HG03196 (cell line): ENCODE results near the gene TP63.
"Not testable (repeated sequence)": the region's sequence is repeated elsewhere in the genome, so short reads cannot be mapped to it uniquely, and the experiment has no call there.

Experiments
- ATAC-seq: cut with Tn5 transposase; IDR thresholded peaks from one replicate; pipeline ENCODE4 v1.9.1; 2021; ENCODE audit not compliant: unreplicated experiment

TP63 gene

DNA sequence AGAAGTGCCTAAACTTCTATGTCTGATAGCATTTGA, at the start of gene TP63:
TSS of gene TP63 (plus strand) at position 17 of the 36 bp plus-strand sequence. CDS start 127 bp downstream, outside the sequence.
- ATAC-seq = no peak

DNA sequence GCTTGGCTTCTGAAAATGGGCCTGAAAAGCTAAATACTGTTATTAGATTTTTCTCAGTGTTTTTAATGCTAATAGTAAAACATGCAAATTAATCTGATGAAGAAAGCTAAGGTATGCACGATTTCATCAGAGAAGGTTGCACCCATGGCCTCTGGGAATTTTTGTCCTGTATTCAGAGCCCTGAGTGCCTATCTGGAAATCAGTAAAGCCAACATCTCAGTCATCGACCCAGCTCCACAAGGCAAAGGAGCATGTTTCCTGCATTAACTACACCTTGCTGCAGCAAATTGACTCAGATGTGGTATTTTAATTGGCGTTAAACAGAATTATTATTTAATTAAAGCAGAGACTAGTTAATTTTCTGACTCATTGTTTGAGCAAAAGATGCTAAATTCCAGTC, 49.0 kb upstream of the TP63 start:
- no peak for ATAC-seq

- no peak for ATAC-seq
These were observed 46.5 kb upstream of the TP63 start for GRCh38 chr3:189584645-189585044.

DNA sequence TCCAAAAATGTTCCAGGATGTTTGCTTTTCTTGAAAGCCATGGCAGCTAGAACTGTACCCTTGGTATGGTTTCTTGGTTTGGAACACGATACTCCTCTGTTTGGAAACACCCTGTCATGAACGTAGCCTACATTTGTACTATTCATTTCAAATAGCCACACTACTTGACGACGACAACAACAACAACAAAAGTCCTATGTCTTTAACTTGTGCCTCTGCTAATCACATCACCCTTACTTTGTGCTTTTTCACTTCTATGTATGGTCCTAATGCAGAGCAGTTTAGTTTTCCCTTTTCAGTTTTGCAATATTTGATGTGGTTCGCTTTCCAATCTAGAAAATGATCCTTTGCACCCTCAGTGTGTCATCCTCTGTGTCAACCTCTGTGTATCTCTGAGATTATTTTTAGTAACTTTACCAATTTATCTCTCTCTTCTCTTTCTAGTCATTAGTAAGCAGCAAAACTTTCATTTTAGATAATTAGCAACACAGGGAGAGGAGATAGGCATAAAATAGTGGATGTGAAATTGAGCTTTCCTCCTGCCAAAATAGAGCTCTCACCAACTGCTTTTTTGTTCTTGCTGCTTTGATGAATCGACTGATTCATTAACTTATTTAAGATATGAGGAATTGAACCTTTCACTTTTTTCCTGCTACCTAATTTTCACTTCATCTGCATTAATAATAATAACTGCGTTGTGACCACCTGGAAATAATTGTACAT, 44.1 kb upstream of the TP63 start:
- ATAC-seq = no peak

DNA sequence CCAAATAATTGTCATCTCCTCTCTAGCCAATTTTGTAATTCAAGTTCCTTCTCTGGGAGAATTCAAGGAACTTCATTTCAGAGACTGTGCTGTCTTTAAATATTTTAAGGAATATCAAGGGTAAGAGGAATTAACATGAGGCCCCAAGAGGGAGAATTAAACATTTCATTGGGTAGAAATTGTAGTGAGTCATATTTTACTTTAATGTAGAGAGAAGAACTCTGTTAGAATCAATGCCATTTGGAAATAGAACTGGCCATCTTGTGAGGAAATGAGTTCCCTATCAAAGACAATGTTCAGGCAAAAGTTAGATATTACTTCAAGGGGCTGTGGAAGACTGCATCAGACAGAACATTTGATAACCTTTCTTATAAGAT, 43.5 kb upstream of the TP63 start:
- ATAC-seq = no peak

- no peak for ATAC-seq
These were observed 43.1 kb upstream of the TP63 start for GRCh38 chr3:189588070-189588469.

DNA sequence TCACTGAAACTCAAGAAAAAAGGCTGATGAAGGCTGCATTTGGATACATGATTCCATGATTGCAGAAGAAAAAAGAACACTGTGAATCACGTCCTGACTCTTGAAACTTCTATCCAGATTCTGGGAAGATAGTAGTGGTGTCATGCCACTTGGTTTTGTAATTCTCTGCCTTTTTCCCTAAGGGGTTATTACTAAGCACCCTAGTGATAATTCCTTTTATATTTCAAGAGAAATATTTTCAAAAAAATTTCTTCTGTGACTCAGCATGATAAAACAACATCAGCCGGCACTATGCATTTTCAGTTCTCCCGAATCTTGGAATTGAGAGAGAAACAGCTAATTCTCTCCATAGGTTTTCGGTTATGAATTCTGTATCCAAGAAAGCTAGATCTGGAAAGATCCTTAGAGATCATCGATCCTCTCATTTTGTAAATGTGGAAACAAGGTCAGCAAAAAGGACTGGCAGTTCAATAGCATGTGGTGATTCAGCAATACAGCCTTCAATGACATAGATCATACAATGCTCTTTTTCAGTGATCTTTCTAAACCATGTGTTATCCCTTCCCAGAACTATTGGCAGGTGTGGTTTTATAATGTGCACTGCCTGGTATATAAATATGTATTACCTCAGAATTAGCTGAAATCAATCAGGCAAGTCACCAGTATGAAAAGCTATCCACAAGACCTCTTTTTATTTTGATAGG, 42.6 kb upstream of the TP63 start:
- ATAC-seq = no peak

- no peak for ATAC-seq
These were observed 42.0 kb upstream of the TP63 start for GRCh38 chr3:189589179-189589569.

DNA sequence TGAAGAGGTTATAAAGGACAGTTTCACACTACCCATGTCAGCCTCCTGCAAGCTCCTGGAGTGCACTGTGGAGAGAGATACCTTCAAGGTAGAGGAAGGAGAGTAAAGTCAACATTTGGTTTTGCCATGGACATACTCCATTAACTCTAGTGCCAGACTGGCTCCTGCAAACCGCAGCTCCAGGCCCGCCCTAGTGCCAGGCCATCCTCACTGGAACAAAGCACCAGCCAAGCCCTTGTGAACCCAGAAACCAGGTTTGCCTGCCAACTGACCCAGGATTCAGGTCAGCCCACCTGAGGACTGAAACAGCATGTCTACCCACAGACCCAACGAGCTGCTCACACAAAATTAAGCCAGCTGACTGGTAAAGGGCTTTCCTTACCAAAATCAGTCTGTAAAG, 41.0 kb upstream of the TP63 start:
- ATAC-seq = no peak

GRCh38 chr3:189593581-189593980, 37.6 kb upstream of the TP63 start:
- no peak for ATAC-seq

- ATAC-seq = not testable (repeated sequence)
These were observed 34.9 kb upstream of the TP63 start for GRCh38 chr3:189596078-189596979.

DNA sequence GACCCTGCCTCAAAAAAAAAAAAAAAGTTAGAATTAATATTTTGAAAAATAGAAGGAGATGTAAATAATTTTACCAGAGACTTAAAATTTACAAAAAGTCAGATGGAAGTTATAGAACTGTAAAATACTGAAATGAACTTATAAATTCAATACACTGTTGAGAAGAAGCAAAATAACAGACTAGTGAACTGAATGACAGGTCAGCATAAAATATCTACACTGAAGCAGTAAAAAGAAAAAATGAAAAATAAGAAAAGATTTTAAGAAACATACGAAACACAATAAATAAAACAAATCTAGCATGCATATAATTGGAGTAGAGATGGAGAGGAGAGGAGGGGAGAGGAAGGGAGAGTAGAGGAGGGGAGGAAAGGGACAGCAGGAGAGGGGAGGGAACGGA, 33.3 kb upstream of the TP63 start:
- no peak for ATAC-seq

DNA sequence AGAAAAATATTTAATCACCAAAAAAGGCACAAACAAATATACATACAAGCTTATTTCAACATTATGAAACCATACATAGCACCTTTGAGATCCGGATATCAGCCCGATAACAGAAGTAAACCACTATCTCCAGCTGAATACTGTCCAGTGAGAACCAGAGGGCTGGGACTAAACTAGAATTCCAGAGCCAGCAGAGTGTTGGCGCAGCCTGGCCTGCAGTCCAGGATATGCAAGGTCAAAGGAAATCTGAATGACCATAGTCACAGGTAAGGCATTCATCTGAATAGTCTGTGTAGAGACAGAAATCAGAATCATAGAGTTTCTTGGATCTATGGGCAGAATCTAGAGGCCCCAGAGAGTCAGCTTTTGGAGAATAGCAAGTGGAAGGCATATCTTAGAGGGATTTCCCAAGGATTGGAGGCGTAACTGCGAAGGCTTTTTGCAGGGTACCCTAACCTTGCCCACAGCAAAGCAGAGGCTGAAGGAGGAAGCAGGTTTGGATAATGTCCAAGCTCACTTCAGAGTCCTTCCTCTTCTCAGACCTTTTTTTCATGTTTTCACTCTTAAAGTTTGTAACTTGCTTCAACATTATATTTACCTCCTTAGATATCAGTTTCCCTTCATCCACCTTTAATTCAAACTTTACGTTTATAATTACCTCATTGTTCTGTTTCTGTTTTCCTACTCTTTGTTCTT, 32.5 kb upstream of the TP63 start:
- no peak for ATAC-seq

- no peak for ATAC-seq
These were observed 28.7 kb upstream of the TP63 start for GRCh38 chr3:189602471-189602870.

DNA sequence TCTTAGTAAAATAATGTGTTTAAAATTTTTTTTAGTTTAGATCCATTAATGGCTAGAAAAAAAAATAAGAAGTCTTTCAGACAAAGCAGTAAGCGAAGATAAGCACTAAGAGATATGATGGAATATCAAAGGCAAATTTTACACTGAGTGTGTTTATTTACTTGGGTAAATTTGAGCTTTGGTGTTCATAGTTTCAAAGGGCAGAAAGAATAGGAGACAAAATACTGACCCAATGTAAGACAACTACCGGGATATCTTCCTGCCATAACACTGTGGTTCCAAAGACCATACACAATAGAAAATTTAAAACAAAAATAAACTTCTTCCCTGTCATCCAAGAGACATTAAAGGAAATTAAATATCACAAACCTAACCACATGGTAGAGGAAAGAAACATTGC, 25.5 kb upstream of the TP63 start:
- ATAC-seq = no peak

DNA sequence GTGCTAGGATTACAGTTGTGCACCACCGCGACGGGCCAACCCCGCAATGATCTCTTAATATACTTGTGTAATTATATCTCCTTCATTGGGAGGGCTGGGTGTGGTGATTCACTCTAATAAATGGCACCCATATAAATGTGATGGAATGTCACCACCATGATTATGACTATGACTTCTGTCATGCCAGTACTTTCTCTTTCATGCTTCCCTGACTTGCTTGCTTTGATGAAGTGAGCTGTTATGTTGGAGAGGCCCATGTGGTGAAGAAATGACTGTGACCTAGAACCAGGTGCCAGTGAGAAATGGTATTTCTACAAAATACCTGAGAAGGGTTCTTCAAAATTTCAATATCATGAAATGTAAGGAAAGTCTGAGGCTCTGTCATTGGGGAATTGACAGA, 24.4 kb upstream of the TP63 start:
- no peak for ATAC-seq

- ATAC-seq = not testable (repeated sequence)
These were observed 18.5 kb upstream of the TP63 start for GRCh38 chr3:189612641-189613040.

- ATAC-seq = no peak
These were observed 18.1 kb upstream of the TP63 start for GRCh38 chr3:189613122-189613521.

GRCh38 chr3:189621948-189622603, 9.1 kb upstream of the TP63 start:
- no peak for ATAC-seq

- ATAC-seq = no peak
These were observed 8.6 kb upstream of the TP63 start for GRCh38 chr3:189622629-189623028.

GRCh38 chr3:189624130-189624529, 7.1 kb upstream of the TP63 start:
- no peak for ATAC-seq
